Fibroblast of peridontal ligament (primary cell): ENCODE results near the gene SYNJ2BP.
A peak's percentile ranks its signal among the peaks of the same experiment; 100 is the strongest.

ENCODE experiments used
- DNase-seq: peaks from one replicate; pipeline ENCODE4 v3.0.0-alpha.2; 2010; ENCODE audit errors: extremely low read depth

SYNJ2BP gene

DNA sequence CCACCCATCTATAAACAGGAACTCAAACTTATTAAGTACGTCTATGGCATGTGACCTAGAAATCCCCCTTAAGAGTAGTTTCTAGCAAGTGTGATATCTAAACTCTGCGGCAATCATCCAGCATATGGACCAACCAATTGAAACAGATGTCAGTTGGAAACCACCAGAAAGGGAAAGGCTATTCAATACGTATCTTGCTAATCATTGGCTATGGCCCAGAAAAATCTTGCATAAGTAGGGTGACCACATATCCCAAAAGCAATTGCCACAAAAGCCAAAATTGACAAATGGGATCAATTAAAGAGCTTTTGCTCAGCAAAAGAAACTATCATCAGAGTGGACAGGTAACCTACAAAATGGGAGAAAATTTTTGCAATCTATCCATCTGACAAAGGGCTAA lies 24.2 kb downstream of the SYNJ2BP start:
- DNase-seq, result peak; percentile 51

- DNase-seq, result no peak
Observed at GRCh38 chr14:70391493-70392391, 25.1 kb downstream of the SYNJ2BP start.

DNA sequence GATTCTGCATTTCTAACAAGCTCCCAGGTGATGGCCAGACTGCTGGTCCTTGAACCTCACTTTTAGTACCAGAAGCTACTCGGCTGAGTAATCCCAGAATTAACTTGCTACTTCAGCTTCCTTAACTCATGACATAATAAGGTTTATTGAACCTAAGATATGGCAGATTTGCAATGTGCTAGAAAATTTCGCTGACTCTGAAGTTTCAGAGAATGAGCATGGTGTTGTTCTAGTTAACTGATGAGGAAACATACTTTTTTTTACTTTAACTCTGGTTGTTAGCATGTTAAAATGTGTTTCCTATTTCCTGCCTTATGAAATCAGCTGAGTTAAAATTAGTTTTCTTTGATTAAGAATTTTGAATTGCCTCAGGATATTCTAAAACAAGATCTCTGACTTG lies 34.4 kb downstream of the SYNJ2BP start:
- no peak for DNase-seq

DNA sequence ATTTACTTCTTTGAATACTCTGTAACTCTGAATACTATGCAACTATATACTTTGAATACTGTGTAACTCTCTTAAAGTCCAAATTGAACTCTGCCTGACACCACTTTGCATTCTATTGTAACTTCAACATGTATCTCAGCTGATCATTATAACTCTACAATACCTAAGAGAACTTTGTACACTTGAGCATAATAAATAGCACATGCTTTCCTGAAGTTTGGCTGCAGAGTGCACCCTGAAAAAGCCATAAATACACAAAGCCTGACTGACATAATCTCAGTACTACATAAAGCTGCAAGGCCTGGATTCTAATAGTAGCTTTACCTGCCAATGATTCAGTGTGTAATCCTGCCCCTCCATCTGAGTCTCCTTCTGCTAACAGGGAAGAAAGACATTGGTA lies 36.1 kb downstream of the SYNJ2BP start:
- no peak for DNase-seq

- no peak for DNase-seq
Observed at GRCh38 chr14:70378696-70379095, 38.2 kb downstream of the SYNJ2BP start.
